HG03575 (cell line): Measurements from ENCODE around the gene DDN.

Experiments used
- ATAC-seq: cut with Tn5 transposase; IDR thresholded peaks from one replicate; pipeline ENCODE4 v1.9.1; 2021; ENCODE audit not compliant: unreplicated experiment, insufficient number of reproducible peaks, low FRiP score; ENCODE audit errors: extremely low read depth

Gene DDN

DNA sequence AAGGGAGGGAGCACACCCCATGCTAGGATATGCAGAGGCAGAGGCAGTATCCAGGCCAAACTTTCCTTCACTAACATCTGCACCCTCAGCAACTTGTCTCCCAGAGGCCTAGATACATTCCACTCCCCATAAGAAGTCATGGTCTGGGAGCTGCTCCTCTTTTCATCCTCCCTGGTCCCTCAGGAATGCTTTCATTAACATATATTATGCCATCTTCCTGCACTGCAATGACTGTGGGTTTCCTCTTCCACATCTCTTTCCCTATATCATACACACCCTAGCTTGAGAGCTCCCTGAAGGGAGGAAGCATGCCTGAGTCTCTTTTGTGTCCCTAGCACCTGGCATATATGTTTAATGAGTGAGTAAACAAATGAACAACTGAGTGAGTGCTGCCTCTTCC, 8.6 kb downstream of the DDN start:
- ATAC-seq = no peak

DNA sequence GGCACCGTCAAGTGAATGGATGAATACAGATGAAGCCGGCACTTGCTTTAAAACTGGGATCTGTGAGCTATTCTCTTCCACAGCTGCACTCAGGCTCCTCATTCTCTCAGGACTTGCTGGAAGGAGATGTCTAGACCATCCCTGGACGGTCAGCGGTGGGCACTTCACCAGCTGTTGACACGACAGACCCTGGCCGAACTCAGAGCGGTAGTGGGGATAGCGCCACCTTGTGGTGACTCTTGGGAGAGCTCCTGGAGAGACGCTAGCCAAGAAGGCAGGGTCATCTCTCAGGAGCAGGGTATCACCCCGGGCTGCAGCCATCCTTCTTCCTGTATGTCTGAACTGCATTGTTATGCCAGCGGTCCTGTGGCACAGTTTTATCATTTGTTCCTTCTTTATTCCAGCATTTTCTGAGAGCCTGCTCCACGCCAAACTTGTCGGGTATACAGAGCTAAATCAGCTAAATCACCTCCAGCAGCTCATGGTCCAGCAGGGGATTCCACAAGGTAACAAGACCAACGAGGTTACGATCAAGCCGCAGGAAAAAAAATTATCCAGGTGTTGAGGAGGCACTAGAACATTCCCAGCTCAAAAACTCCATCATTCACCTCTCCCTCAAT, 11.0 kb downstream of the DDN start:
- no peak for ATAC-seq

DNA sequence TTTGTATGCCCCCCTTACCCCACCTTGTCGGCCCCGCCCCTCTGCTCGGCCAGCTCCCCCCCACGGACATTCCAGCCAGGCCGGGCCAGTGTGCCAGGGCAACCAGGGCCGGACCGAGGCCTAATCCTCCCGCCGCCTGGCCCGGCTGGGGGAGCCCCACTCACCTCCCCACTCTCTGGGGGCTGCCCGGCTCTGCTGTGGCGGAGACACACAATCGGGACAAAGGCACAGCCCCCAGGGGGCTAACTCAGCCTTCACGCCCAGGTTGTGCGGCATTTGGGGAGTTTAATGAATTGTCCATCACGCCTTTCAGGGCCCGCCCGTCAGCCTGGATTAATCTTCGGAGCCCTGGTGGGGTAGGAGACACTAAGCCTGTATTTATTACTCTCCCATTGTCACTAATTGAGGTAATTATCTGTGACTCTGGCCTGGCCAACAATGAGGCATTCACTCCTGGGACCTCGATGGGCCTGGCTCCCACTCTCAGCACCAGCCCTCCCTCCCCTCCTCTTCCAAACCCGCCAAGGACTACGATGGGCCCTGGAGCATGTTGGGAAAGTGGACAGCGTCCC, 12.4 kb downstream of the DDN start:
- no peak for ATAC-seq

DNA sequence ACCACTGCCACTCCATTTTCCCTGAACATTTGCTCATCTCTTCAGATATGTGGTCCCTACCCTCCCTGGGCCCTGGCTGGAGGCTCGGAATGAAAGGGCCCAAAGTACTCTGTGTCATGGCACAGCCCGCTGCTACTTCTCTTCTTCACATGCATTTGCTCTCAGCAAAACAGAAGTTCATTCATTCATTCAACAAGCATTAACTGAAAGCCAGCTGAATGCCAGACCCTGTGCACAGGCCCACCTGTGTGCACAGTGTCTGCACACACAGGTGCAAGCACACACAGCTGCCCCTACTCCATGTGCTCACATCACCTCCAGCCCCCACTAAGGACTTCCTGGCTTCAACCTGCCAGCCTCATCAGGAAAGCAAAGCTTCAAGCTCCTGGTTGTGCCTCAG, 13.3 kb downstream of the DDN start:
- no peak for ATAC-seq

DNA sequence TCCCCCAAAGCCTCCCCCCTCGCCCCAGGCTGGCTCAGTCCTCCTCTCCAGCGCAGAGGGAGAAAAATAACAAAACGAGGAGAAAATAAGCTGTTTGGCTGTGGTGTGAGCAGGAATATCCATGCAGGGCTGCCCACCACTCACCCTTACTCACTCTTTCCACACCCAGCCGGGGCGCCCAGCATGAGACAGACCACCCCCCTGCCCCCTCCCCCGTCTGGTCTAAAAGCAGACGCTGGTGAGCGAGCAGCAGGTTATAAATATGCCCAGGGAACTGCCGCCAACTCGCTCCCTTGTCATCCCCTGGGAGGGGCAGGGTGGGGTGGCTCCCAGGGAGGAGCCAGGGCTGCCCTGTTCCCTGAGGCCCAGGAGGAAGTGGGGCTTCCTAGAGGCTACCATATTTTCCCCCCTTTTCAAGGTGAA, 13.7 kb downstream of the DDN start:
- no peak for ATAC-seq

DNA sequence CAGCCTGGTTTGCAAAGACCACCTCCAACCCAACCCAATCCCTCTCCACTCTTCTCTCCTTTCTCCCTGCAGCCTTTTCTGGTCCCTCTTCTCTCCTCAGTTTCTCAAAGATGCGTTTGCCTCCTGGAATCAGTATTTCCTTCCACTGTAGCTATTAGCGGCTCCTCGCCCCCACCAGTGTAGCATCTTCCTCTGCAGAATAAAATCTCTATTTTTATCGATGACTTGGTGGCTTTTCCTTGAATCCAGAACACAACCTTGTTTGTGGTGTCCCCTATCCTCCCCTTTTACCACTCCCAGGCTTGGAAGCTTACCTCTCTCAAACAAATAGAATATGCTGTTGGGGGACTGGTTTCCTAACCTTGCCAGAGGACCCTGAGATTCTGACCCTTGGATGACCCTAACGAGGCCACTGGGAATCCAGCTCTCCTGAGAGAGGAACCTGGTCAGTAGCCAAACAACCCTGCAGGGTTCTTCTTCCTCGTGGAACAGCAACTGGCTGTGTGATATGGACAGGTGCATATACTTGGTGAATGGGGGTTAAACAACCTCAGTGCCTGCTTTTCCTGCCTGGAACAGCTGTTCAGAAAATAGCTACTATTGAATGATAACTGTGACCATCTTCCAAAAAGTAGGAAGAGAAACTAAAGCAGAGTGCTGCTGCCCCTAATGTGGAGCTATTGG, 16.6 kb downstream of the DDN start:
- ATAC-seq = no peak

DNA sequence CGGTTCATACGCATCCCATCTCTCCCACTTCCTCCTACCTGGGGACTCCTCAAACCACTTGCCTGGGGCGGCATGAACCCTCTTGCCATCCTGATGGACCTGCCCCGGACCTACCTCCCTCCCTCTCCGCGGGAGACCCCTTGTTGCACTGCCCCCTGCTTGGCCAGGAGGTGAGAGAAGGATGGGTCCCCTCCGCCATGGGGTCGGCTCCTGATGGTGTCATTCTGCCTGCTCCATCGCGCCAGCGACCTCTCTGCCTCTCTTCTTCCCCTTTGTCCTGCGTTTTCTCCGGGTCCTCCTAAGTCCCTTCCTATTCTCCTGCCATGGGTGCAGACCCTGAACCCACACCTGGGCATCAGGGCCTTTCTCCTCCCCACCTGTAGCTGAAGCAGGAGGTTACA, 17.4 kb downstream of the DDN start:
- no peak for ATAC-seq

DNA sequence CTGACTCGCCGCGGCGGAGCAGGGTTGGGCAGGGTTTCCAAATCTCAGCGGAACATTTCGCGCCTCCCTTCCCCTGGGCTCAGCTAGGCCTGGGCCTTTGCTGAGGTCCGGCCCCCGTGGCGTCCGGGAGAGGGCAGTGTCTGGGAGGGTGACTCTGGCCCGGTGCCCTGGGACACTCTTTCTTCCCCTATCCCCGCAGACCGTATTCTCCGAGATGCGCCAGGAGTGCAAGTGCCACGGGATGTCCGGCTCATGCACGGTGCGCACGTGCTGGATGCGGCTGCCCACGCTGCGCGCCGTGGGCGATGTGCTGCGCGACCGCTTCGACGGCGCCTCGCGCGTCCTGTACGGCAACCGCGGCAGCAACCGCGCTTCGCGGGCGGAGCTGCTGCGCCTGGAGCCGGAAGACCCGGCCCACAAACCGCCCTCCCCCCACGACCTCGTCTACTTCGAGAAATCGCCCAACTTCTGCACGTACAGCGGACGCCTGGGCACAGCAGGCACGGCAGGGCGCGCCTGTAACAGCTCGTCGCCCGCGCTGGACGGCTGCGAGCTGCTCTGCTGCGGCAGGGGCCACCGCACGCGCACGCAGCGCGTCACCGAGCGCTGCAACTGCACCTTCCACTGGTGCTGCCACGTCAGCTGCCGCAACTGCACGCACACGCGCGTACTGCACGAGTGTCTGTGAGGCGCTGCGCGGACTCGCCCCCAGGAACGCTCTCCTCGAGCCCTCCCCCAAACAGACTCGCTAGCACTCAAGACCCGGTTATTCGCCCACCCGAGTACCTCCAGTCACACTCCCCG, 18.0 kb downstream of the DDN start:
- no peak for ATAC-seq

DNA sequence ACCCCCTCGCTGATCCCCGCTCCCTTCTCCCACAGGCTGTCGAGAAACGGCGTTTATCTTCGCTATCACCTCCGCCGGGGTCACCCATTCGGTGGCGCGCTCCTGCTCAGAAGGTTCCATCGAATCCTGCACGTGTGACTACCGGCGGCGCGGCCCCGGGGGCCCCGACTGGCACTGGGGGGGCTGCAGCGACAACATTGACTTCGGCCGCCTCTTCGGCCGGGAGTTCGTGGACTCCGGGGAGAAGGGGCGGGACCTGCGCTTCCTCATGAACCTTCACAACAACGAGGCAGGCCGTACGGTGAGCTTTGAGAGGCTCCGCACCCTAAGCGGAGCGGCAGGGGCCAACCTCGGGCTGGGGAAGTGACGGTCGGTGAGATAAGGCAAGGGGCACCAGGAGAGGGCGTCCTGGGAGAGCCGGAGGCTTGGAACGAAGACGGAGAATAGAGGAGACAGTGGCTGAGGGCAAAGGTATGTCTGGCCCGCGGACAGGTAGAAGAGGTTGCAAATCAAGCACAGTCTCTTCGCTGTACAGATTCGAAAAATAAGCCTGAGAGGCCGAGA, 18.7 kb downstream of the DDN start:
- no peak for ATAC-seq

DNA sequence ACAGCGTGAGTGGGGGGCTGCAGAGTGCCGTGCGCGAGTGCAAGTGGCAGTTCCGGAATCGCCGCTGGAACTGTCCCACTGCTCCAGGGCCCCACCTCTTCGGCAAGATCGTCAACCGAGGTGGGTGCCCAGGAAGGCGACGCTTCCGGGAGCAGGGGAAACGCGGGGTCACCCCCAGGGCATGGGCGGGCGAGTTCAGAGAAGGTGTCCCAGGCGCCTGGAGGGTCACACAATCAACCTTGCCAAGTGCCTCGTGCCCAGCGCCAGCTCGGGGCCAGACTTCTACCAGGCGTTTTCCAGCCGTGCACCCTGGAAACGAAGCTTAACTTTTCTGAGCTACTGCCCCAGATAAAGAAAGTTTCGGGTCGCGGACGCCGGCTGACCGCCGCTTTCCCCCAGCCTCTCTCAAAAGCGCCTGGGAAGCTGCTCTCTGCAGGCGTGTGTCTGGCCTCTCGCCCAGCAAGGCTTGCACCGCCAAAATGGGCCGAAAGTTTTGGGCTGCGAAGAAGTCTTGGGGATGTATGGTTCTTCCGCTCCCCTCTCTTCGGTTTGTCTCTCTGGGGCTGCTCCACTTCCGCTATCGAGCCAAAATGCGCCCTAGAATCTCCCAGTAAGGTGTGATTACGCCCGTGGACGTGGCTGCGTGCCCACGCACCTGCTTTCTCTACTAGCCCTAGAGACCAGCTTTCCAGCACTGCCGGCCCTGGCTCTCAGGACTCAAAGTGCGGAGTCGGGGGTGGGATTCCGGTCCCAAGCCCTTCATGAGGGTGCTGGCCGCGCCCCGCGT, 19.4 kb downstream of the DDN start:
- ATAC-seq = no peak

DNA sequence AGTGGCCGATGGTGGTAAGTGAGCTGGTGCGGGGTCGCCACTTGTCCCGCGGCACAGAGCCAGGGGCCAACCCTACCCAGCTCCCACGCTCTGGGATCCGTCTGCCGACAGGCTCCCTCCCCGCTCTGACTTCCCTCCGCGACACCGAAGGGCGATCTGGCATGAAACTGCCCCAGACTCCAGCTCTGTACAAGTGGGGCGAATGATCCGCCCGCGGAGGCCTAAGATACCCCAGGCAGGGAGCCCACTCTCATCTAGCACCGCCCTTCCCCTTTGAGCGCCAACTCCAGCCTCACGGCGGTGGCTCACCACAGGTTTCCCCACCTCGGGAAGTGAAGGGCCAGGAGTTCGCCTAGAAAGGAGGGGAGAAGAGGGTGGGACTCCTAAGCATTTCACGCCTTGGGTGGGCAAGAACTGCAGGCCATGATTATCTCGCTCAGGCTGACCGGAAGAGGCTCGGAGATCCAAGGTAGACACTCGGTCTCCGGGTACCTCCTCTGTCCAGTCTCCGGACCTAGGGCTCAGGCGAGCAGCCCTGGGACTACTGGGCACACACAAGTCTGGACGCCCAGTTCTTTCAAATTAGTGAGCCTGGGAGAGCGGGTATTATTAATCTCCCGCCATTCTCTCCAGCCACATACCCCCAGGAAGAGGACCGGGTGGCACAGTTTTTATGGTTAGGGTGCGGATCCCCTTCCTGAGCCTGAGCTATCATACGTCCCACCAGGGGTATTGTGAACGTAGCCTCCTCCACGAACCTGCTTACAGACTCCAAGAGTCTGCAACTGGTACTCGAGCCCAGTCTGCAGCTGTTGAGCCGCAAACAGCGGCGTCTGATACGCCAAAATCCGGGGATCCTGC, 20.2 kb downstream of the DDN start:
- no peak for ATAC-seq

DNA sequence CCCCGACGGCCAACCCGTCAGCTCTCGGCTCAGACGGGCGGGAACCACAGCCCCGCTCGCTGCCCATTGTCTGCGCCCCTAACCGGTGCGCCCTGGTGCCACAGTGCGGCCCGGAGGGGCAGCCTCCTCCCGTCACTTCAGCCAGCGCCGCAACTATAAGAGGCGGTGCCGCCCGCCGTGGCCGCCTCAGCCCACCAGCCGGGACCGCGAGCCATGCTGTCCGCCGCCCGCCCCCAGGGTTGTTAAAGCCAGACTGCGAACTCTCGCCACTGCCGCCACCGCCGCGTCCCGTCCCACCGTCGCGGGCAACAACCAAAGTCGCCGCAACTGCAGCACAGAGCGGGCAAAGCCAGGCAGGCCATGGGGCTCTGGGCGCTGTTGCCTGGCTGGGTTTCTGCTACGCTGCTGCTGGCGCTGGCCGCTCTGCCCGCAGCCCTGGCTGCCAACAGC, 20.9 kb downstream of the DDN start, which contains the start of gene WNT1:
TSS of gene WNT1 (plus strand) at position 32 of the 450 bp plus-strand sequence. CDS start at position 361, 329 bp downstream.
- no peak for ATAC-seq

DNA sequence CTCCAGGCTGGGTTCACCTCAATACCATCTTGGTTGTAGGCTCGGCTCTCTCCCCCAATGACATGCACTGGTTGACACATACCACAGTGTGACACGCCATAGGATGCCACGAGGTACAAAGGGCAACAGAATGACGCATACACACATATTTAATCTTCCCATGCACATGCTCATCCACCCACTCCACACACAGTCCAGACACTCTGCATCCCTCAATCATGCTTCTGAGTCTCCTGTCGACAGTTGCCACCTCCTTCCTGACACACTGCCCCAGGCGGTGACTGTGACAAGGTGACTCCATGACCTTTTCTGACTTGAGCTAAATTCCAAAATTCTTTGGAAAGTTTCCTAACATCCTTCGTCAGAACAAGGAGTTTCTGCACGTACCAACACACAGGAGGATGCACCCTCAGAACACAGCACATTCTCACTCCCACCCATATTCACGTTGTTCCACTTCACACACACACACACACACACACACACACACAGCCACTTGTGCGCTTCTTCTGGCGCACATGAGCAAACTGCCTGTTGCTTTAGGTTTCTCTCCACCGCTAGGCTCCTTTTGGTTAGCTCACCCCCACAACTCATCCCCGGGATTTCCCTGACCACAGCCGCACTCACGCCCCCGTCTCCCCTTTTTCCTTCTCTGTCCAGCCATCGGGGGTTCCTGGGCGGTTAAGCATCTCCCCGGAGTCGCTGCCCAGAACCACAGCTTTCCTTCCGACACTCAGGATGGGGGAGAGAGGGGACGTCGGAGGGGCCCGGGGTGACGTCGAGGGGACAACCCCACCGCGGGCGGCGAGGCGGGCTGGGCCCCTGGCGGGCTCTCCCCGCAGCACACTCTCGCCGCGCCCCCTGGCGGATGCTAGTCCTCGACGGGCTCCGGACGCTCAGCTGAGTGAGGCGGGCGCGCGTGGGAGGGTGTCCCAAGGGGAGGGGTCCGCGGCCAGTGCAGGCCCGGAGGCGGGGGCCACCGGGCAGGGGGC, 21.6 kb downstream of the DDN start:
- ATAC-seq = no peak

DNA sequence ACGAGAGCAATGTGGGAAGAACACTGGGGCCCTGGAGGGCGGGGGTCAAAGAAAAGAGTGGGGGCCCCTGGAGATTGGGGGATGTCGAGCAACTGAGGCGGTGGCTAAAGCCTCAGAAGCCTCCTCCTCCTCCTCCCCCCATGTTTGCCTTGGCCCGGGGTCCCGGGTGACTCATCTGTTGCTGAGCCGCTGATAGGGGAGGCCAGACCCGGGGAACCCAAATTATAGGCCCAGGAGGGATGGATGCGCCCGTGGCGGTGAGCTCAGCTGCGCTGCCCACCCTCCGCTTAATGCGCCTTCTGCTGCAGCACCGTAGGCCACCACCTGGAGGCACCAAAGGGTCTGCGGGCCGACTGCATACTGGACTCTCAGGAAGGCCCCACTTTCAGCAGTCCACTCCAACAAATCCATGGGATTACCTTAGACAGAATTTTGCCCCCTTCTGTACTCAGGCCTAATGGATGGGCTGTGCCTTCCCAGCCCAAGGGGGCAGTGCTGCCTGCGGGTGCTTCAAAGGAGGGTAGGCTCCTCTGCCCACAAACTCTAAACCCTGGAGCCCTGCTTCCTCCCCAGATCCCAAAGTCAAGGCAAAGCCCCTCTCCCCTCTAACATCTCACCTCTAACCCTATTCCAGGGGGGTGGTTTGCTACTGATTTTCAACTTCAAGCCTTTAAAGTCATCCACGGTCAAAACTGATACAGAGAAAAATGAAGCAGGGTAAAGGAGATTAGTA, 25.1 kb downstream of the DDN start:
- ATAC-seq = no peak

DNA sequence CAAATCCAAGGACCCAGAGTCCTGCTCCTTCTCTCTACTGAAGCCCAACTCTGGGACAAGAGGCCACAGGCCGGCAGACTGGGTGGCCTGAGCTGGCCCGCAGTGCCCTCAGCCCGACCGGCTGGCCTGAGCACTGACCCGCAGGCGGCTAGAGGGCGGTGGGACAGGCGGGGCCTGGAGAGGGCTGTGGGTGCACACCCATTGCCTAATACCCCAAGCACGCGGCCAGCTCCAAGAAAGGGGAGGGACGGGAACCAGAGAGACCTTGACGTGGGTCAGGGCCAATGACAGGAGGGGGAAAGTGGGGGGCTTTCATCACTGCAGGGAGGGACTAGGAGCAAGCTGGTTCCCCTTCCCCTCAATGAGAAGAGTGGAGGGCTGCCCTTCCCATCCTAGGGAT, 25.6 kb downstream of the DDN start:
- no peak for ATAC-seq

DNA sequence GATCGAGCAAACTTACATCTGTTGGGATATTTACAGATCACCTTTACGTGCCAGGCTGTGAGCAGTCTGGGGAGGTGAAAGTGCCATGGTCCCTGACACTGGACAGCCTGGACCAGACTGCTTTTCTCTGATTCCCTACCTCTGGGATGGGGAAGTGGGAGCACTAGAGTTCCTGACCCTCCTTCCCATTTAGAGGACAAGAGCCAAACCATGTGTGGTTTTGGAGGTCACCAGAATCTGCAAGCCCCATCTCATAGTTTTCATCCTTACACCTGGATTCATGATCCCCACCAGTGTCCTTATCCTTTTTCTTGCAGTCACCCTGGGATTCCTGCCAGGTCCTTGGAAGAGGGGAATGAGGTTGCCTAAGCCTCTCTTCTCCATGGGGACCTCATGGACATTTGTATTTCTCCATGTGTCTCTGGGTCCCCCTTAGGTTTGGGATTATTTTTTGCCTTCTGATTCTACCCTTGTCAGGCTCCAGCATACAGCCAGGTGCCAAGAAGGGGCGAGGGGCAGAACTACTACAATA, 26.2 kb downstream of the DDN start:
- ATAC-seq = no peak
